Left ventricle myocardium inferior (tissue), 1 donor: ENCODE data around the gene GALR3. TPM values are rescaled to one million over a fixed set of nuclear protein-coding genes. Genes with fewer than 3 reads are reported as not detected.
A peak's percentile ranks its signal among the peaks of the same experiment; 100 is the strongest.

Source experiments
- DNase-seq: peaks from one replicate; pipeline ENCODE4 v3.0.0-alpha.2; 2020
- H3K27ac ChIP-seq: fragments of 200-600 bp; replicated peaks from 2 replicates; pipeline ENCODE4 v1.8.0; 2021
- H3K27me3 ChIP-seq: fragments of 200-600 bp; 2 replicates; pipeline ENCODE4 v1.8.0; 2021; ENCODE audit warnings: low read depth
- H3K36me3 ChIP-seq: fragments of 200-600 bp; 2 replicates; pipeline ENCODE4 v1.8.0; 2021
- H3K4me1 ChIP-seq: fragments of 200-600 bp; 2 replicates; pipeline ENCODE4 v1.8.0; 2021
- H3K4me3 ChIP-seq: fragments of 200-600 bp; 2 replicates; pipeline ENCODE4 v1.8.0; 2021; ENCODE audit warnings: mild to moderate bottlenecking, moderate library complexity
- H3K9me3 ChIP-seq: fragments of 200-600 bp; replicated peaks from 2 replicates; pipeline ENCODE4 v1.8.0; 2021
- intact Hi-C: fragments of 100-400 bp; cut with micrococcal nuclease; formaldehyde crosslinking; loops from one replicate; pipeline ENCODE4 v1.11.0; 2022
- microRNA-seq: library from miRNA; unstranded; fragments of <30 nt; microRNA quantifications from one replicate; pipeline ENCODE4 v1.2.0, GENCODE V29; 2020
- total RNA-seq: library from RNA; stranded (reverse); fragmentation: NEBNext Ultra II Directional; extraction: Animal tissue kit (Norgen Biotek cat#: 25700); gene quantifications from one replicate; pipeline ENCODE4 v1.2.1, GENCODE V29; 2021
- TF ChIP-seq, protein P1 (sequence below): fragments of 200-600 bp; IDR thresholded peaks from 2 replicates; pipeline ENCODE4 v1.8.0; 2021; ENCODE audit warnings: antibody characterized with exemption, mild to moderate bottlenecking, borderline replicate concordance
- donor health status: DM: no; HTN: yes; CAD: no; lungs with severe emphysema.

Gene GALR3
- total RNA-seq, 1 donor from 2014 or later: not detected

DNA sequence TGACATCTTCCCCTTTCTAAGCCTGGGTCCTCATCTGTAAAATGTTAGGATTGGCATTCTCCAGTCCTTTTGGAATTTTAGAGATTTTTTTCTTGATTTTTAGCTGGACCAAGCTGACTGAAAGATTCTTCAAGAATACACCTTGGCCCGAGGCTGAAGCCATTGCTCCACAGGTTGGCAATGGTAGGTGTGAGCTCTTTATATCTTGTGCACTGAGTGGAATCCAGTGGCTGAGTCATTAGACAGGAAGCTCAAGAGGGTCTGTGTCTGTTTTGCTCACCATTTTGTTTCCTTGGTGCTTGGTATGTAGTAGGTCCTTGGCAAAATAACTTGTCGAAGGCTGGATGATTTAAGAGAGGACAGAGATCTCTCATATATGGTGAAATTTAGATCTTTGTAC is 32.3 kb downstream of the GALR3 start:
- intact Hi-C loops: no loop called here
- H3K4me3 ChIP-seq: no peak overlapping the region
- H3K4me1 ChIP-seq: peaks cover 65% of the 10 kb centered on the region
- H3K9me3 ChIP-seq: no peaks in the 10 kb centered on the region
- no peaks in the 10 kb centered on the region for H3K27me3 ChIP-seq
- peaks cover 95% of the 10 kb centered on the region for H3K36me3 ChIP-seq
- DNase-seq: no peak
- TF ChIP-seq, protein P1, sequence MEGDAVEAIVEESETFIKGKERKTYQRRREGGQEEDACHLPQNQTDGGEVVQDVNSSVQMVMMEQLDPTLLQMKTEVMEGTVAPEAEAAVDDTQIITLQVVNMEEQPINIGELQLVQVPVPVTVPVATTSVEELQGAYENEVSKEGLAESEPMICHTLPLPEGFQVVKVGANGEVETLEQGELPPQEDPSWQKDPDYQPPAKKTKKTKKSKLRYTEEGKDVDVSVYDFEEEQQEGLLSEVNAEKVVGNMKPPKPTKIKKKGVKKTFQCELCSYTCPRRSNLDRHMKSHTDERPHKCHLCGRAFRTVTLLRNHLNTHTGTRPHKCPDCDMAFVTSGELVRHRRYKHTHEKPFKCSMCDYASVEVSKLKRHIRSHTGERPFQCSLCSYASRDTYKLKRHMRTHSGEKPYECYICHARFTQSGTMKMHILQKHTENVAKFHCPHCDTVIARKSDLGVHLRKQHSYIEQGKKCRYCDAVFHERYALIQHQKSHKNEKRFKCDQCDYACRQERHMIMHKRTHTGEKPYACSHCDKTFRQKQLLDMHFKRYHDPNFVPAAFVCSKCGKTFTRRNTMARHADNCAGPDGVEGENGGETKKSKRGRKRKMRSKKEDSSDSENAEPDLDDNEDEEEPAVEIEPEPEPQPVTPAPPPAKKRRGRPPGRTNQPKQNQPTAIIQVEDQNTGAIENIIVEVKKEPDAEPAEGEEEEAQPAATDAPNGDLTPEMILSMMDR: no peak
- H3K27ac ChIP-seq: no peak overlapping the region

DNA sequence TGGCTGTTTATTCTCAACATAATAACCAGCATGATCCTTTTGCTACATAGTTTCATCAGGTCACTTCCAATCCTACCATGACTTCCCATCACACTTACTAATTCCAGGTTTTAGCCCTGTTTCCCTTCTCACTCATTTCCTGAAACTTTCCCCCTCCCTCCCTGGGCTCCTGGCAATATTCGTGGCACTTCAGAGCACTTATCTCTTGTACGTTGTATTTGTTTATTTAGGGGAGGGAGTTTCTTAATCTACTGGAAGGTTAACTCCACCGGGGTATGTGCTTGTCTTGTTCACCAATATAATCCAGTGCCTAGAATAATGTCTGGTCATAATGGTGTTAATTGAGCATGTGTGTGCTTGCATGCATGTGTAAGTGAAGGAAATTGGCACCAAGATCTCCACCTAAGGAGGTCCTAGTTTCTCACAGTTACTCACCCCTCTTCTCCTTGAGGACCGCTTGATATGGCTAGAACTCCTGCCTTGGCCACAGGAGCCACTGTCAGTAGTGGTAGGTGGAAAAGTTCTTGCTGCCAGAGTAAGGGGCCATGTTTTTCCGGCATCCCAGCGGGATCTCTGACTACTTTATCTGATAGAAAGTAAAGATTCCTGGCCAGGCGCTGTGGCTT is 37.7 kb downstream of the GALR3 start:
- H3K27me3 ChIP-seq: no peaks in the 10 kb centered on the region
- DNase-seq: no peak
- TF ChIP-seq, protein P1: no peak
- no peak overlapping the region for H3K4me3 ChIP-seq
- intact Hi-C loops: no loop called here
- H3K9me3 ChIP-seq: no peaks in the 10 kb centered on the region
- peaks cover 43% of the 10 kb centered on the region for H3K4me1 ChIP-seq
- peaks cover 92% of the 10 kb centered on the region for H3K36me3 ChIP-seq
- H3K27ac ChIP-seq: peak overlapping the region; percentile 67

DNA sequence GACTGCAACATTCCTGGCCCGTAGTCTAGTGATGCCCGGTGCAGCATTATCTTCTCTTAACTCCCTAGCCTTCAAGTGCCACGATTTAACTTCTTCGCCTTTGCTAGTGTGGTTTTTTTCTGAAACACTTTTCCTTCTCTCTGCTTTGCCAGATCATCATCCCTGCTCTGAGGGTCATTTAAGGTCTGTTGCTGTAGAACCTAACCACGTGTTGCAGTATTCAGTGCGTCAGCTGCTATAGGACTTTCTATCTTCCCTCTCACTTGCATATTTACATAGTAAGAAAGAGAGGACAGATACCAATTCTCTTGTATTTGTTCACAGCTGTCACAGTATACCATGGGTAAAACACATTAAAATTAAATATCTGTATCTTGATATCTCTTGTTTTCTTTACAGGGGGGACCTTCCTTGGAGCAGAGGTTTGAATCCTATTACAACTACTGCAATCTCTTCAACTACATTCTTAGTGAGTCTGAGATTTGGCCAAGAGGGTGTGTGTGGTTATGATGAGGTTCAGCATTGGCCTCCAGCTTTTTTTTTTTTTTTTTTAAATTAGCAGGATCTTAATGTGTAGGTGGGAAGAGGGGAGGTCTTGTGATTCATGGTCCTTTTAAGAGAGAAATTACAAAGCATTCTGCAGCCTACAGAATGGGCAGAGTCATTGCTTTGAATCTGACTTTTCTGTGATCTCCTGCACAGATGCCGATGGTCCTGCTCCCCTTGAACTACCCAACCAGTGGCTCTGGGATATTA is 39.6 kb downstream of the GALR3 start:
- H3K27ac ChIP-seq: peak overlapping the region; percentile 54
- H3K27me3 ChIP-seq: no peaks in the 10 kb centered on the region
- TF ChIP-seq, protein P1: no peak
- peaks cover 43% of the 10 kb centered on the region for H3K4me1 ChIP-seq
- intact Hi-C loops: no loop called here
- DNase-seq: no peak
- peaks cover 91% of the 10 kb centered on the region for H3K36me3 ChIP-seq
- no peak overlapping the region for H3K4me3 ChIP-seq
- no peaks in the 10 kb centered on the region for H3K9me3 ChIP-seq

DNA sequence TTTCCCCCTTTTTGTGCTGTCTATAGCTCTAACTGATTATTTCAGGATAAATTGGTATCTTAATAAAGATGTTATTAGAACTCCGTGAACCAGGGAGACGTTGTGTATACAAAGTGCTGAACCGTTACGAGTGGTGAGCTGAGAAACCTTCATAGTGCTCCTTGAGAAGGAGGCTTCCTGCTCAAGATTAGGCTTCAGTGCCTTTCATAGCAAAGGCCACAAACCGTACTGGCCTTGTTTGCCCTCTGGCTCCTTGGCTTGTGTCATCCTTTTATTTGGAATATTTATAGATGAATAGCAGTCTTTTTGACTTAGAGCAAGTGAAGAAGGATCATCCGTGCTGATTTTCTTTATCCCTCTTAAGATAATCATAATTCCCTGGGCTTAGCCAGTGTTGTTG is 42.3 kb downstream of the GALR3 start:
- intact Hi-C loops: loop anchor here (5.0 kb wide), 1 partner anchor 48 kb away; no protein-coding TSS in a partner anchor
- Histone ChIP-seq H3K9me3 (no peaks in the 10 kb centered on the region), H3K27me3 (no peaks in the 10 kb centered on the region), H3K36me3 (peaks cover 90% of the 10 kb centered on the region), H3K27ac (no peak overlapping the region), H3K4me3 (no peak overlapping the region), H3K4me1 (peaks cover 27% of the 10 kb centered on the region)
- no peak for DNase-seq
- TF ChIP-seq, protein P1: no peak

DNA sequence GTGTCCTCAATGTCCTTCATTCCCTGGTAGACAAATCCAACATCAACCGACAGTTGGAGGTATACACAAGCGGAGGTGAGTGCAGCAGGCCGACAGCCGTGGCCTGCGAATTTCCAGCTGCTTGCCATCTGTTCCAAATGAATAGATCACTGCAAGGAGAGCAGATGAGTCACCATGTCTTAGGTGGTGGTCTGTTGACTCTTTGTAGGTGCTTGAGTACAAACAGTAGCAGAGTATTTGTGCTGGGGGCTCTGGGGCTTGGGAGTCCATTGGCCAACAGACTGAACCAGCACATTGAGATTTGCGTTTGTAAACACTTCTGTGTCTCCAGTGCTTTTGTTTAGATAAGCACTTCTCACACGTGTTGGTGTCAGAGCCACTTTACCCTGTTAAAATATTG is 47.1 kb downstream of the GALR3 start:
- H3K9me3 ChIP-seq: no peaks in the 10 kb centered on the region
- intact Hi-C loops: no loop called here
- H3K4me3 ChIP-seq: no peak overlapping the region
- H3K27me3 ChIP-seq: no peaks in the 10 kb centered on the region
- TF ChIP-seq, protein P1: no peak
- DNase-seq: no peak
- no peaks in the 10 kb centered on the region for H3K4me1 ChIP-seq
- no peak overlapping the region for H3K27ac ChIP-seq
- H3K36me3 ChIP-seq: peaks cover 96% of the 10 kb centered on the region

Small RNAs within 50 kb of the gene (microRNA-seq; reads per million reads assigned to microRNA genes)
- not detected for gene MIR659

Other genes starting within 250 kb of the GALR3 start
- not detected for gene LGALS2, start 243.3 kb upstream of the GALR3 start, total RNA-seq
- 27.5 TPM for gene GGA1, start 214.5 kb upstream of the GALR3 start, total RNA-seq
- gene SH3BP1, start 183.7 kb upstream of the GALR3 start, total RNA-seq: 2.5 TPM
- 23.9 TPM for gene PDXP, start 164.7 kb upstream of the GALR3 start, total RNA-seq
- 843 TPM for gene LGALS1, start 147.7 kb upstream of the GALR3 start, total RNA-seq
- 12.8 TPM for gene NOL12, start 137.0 kb upstream of the GALR3 start, total RNA-seq
- 86.5 TPM for gene TRIOBP, start 126.3 kb upstream of the GALR3 start, total RNA-seq
- 42.7 TPM for gene GCAT, start 15.4 kb upstream of the GALR3 start, total RNA-seq
- 19.4 TPM for gene ANKRD54, start 21.0 kb downstream of the GALR3 start, total RNA-seq
- 379 TPM for gene EIF3L, start 26.0 kb downstream of the GALR3 start, total RNA-seq
- 14.8 TPM for gene MICALL1, start 82.9 kb downstream of the GALR3 start, total RNA-seq
- 0.82 TPM for gene C22orf23, start 130.2 kb downstream of the GALR3 start, total RNA-seq
- gene POLR2F, start 130.3 kb downstream of the GALR3 start, total RNA-seq: 79.3 TPM
- gene SOX10, start 161.2 kb downstream of the GALR3 start, total RNA-seq: 1.2 TPM
- gene PICK1, start 234.0 kb downstream of the GALR3 start, total RNA-seq: 21.1 TPM